Measurements from ENCODE around the gene BNC2. TPM values are rescaled to one million over a fixed set of nuclear protein-coding genes. Genes with fewer than 3 reads are reported as not detected.

The BNC2 gene
- total RNA-seq, 2 donors from 2014 or later = 16.1 to 16.9 TPM

- no peak overlapping the region for H3K27ac ChIP-seq
These were observed 506.6 kb downstream of the BNC2 start for GRCh38 chr9:16363916-16364315.

GRCh38 chr9:16363073-16363781, 507.2 kb downstream of the BNC2 start:
- Histone ChIP-seq H3K27ac (no peak overlapping the region), H3K4me3 (no peak overlapping the region), H3K4me1 (ENCODE audit: control insufficient read depth in 1 of 2, low read depth in 2 of 2) (no peaks in the 10 kb centered on the region), H3K9me3 (no peaks in the 10 kb centered on the region), H3K36me3 (no peaks in the 10 kb centered on the region), H3K27me3 (replicated peaks; ENCODE audit: insufficient read depth) (no peaks in the 10 kb centered on the region)
- no peak for DNase-seq (ENCODE audit: low spot score)
- ATAC-seq (ENCODE audit: insufficient number of reproducible peaks, low FRiP score, low read depth) = no peak
- no peak for TF ChIP-seq CTCF (IDR thresholded peaks at IDR 0.05)

More at GRCh38 chr9:16363916-16364315, 506.6 kb downstream of the BNC2 start:
- no peak for TF ChIP-seq CTCF (IDR thresholded peaks at IDR 0.05)
- no peaks in the 10 kb centered on the region for H3K9me3 ChIP-seq
- H3K36me3 ChIP-seq = no peaks in the 10 kb centered on the region
- H3K4me1 ChIP-seq (ENCODE audit: control insufficient read depth in 1 of 2, low read depth in 2 of 2) = no peaks in the 10 kb centered on the region
- no peak for ATAC-seq (ENCODE audit: insufficient number of reproducible peaks, low FRiP score, low read depth)
- no peaks in the 10 kb centered on the region for H3K27me3 ChIP-seq (replicated peaks; ENCODE audit: insufficient read depth)
- DNase-seq (ENCODE audit: low spot score) = no peak
- H3K4me3 ChIP-seq = no peak overlapping the region

- TF ChIP-seq CTCF (IDR thresholded peaks at IDR 0.05) = no peak
- no peak for DNase-seq (ENCODE audit: low spot score)
- H3K27me3 ChIP-seq (replicated peaks; ENCODE audit: insufficient read depth) = no peaks in the 10 kb centered on the region
- no peak overlapping the region for H3K4me3 ChIP-seq
- H3K36me3 ChIP-seq = no peaks in the 10 kb centered on the region
- H3K4me1 ChIP-seq (ENCODE audit: control insufficient read depth in 1 of 2, low read depth in 2 of 2) = no peaks in the 10 kb centered on the region
- H3K27ac ChIP-seq = no peak overlapping the region
- no peaks in the 10 kb centered on the region for H3K9me3 ChIP-seq
- ATAC-seq (ENCODE audit: insufficient number of reproducible peaks, low FRiP score, low read depth) = no peak
These were observed 508.5 kb downstream of the BNC2 start for GRCh38 chr9:16361939-16362338.

- no peak for TF ChIP-seq CTCF (IDR thresholded peaks at IDR 0.05)
- no peaks in the 10 kb centered on the region for H3K27me3 ChIP-seq (replicated peaks; ENCODE audit: insufficient read depth)
- H3K36me3 ChIP-seq = no peaks in the 10 kb centered on the region
- H3K27ac ChIP-seq = no peak overlapping the region
- no peaks in the 10 kb centered on the region for H3K9me3 ChIP-seq
- H3K4me1 ChIP-seq (ENCODE audit: control insufficient read depth in 1 of 2, low read depth in 2 of 2) = no peaks in the 10 kb centered on the region
- H3K4me3 ChIP-seq = no peak overlapping the region
- ATAC-seq (ENCODE audit: insufficient number of reproducible peaks, low FRiP score, low read depth) (no peak), DNase-seq (ENCODE audit: low spot score) (no peak)
These were observed 509.4 kb downstream of the BNC2 start for GRCh38 chr9:16361118-16361517.

GRCh38 chr9:16360247-16360646, 510.2 kb downstream of the BNC2 start:
- TF ChIP-seq CTCF (IDR thresholded peaks at IDR 0.05) = no peak
- H3K27ac ChIP-seq = no peak overlapping the region

More at GRCh38 chr9:16360247-16360646, 510.2 kb downstream of the BNC2 start:
- Histone ChIP-seq H3K27me3 (replicated peaks; ENCODE audit: insufficient read depth) (no peaks in the 10 kb centered on the region), H3K4me1 (ENCODE audit: control insufficient read depth in 1 of 2, low read depth in 2 of 2) (no peaks in the 10 kb centered on the region), H3K4me3 (no peak overlapping the region), H3K36me3 (no peaks in the 10 kb centered on the region), H3K9me3 (no peaks in the 10 kb centered on the region)
- no peak for ATAC-seq (ENCODE audit: insufficient number of reproducible peaks, low FRiP score, low read depth)
- DNase-seq (ENCODE audit: low spot score) = no peak
